K562 (cell line): Measurements from ENCODE around the gene C1RL. TPM values are rescaled to one million over a fixed set of nuclear protein-coding genes. Genes with fewer than 3 reads are reported as not detected.

Source experiments
- RAD21 ChIP-seq, 2 experiments: fragments of 250-450 bp in 1 of 2; fragments of 450-650 bp in 1 of 2; sonication (Bioruptor Pico) in 1 of 2; formaldehyde crosslinking in 1 of 2; IDR thresholded peaks in 1 of 2; conservative IDR thresholded peaks in 1 of 2; 2 replicates each; pipeline versions ENCODE4 v1.4.0 to v1.8.0; 2020 to 2022; ENCODE audit warnings: mild to moderate bottlenecking in 2 of 2, moderate library complexity in 1 of 2
- REST ChIP-seq, 2 experiments: fragments of 450-650 bp; formaldehyde crosslinking in 1 of 2; IDR thresholded peaks; 2 replicates each; pipeline versions ENCODE4 v1.4.0 to v1.6.1; 2014 to 2020; ENCODE audit warnings: mild to moderate bottlenecking in 2 of 2, borderline replicate concordance in 1 of 2, low read depth in 1 of 2
- ZBTB2 ChIP-seq: fragments of 450-650 bp; IDR thresholded peaks from 2 replicates; pipeline ENCODE4 v1.6.1; 2016; ENCODE audit warnings: antibody characterized with exemption
- polyA plus RNA-seq, 8 experiments: library from polyadenylated mRNA; depleted of rRNA in 4 of 8; stranded (reverse) in 5 of 8; unstranded in 3 of 8; fragments of >200 nt; fragmentation: Nextera tagmentation in 2 of 8; fragmentation: Illumina TruSeq in 1 of 8; extraction: Ambion mirVana in 2 of 8; extraction: Trizol in 1 of 8; gene quantifications; 2 replicates each; pipeline versions ENCODE4 v1.2.1 to v1.2.3, GENCODE V29; 2011 to 2014; ENCODE audit warnings: inconsistent platforms in 1 of 8, missing spikeins in 1 of 8
- total RNA-seq, 7 experiments: library from RNA; depleted of rRNA in 6 of 7; stranded (reverse); fragments of >200 nt in 6 of 7; fragmentation: Illumina TruSeq in 2 of 7; extraction: Trizol in 2 of 7; gene quantifications; 2 replicates each; pipeline versions ENCODE4 v1.2.1 to v1.2.3, GENCODE V29; 2011 to 2021; ENCODE audit warnings: low replicate concordance in 1 of 7

Gene C1RL
- total and polyA plus RNA-seq, 9 of the 15 experiments (the other 6 are each of a cell fraction or from before 2014, with no cell fraction given): 1.4 to 10.7 (median 8.0) TPM

- peak; percentile 24 to 59; a peak in 3 of 4 replicates for TF ChIP-seq RAD21 (CRISPR knock-in tag; conservative IDR thresholded peaks at IDR 0.05 in 1 of 2, IDR thresholded peaks at IDR 0.05 in 1 of 2)
- TF ChIP-seq REST (IDR thresholded peaks at IDR 0.05; ENCODE audit: borderline replicate concordance): peak; percentile 28
- TF ChIP-seq REST (CRISPR knock-in tag; IDR thresholded peaks at IDR 0.05; ENCODE audit: low read depth): no peak
- no peak for TF ChIP-seq ZBTB2
- TF ChIP-seq, all 486 proteins: peak for 9
These were observed 35.6 kb upstream of the C1RL start (continued) for GRCh38 chr12:7144414-7145120.
